CD4-positive, alpha-beta T cell (primary cell): ENCODE measurements around the gene DGKI. TPM values are rescaled to one million over a fixed set of nuclear protein-coding genes. Genes with fewer than 3 reads are reported as not detected.

Experiments used
- ATAC-seq: fragments of 200-7000 bp; cut with Tn5 transposase; one replicate; pipeline ENCODE4 v1.10.0; 2022; ENCODE audit warnings: mild to moderate bottlenecking; ENCODE audit not compliant: poor library complexity
- CTCF ChIA-PET: fragments of 350-600 bp; sonication (Branson Sonifier 250); formaldehyde crosslinking; loops from one replicate; lab custom pipeline; 2021; ENCODE audit warnings: antibody characterized with exemption, inconsistent platforms; lab: Charles Lee
- POLR2A ChIA-PET: fragments of 350-600 bp; sonication (Branson Sonifier 250); formaldehyde crosslinking; loops from one replicate; lab custom pipeline; 2021; ENCODE audit warnings: antibody characterized with exemption, inconsistent platforms; lab: Charles Lee
- DNase-seq, 14 experiments: peaks; one replicate each; pipeline ENCODE4 v3.0.0-alpha.2; 2013 to 2020; ENCODE audit warnings: mixed read lengths in 2 of 14
- H3K27ac ChIP-seq, 2 donors: one replicate each; pipeline versions ENCODE4 v1.5.1 to v1.7.0; 2013; ENCODE audit warnings: low read length in 2 of 2, low read depth in 1 of 2, mild to moderate bottlenecking in 1 of 2
- H3K27me3 ChIP-seq, 2 experiments: 1 replicate in 1 of 2; 2 replicates in 1 of 2; pipeline versions ENCODE4 v1.6.1 to v1.7.0; 2013; ENCODE audit warnings: low read length in 2 of 2, control low read depth in 1 of 2, mild to moderate bottlenecking in 1 of 2, moderate library complexity in 1 of 2; ENCODE audit not compliant: insufficient read depth in 2 of 2, control insufficient read depth in 1 of 2
- H3K36me3 ChIP-seq: one replicate; pipeline ENCODE4 v1.6.1; 2013; ENCODE audit warnings: low read length, control low read depth; ENCODE audit not compliant: insufficient read depth
- H3K4me1 ChIP-seq: one replicate; pipeline ENCODE4 v1.6.1; 2013; ENCODE audit warnings: low read length, control low read depth; ENCODE audit not compliant: insufficient read depth
- H3K4me3 ChIP-seq: one replicate; pipeline ENCODE4 v1.5.1; 2013; ENCODE audit warnings: mild to moderate bottlenecking, low read length, moderate library complexity
- H3K9me3 ChIP-seq, 2 experiments: 1 replicate in 1 of 2; 2 replicates in 1 of 2; pipeline versions ENCODE4 v1.6.1 to v1.7.0; 2013; ENCODE audit warnings: low read length in 2 of 2, mild to moderate bottlenecking in 2 of 2, control low read depth in 1 of 2, moderate library complexity in 1 of 2; ENCODE audit not compliant: control insufficient read depth in 1 of 2, insufficient read depth in 1 of 2
- H3K27ac Mint-ChIP-seq: one replicate; pipeline ENCODE4 v1.8.0; 2020; ENCODE audit warnings: mixed read lengths
- H3K27me3 Mint-ChIP-seq: one replicate; pipeline ENCODE4 v1.8.0; 2021; ENCODE audit warnings: mixed read lengths
- H3K36me3 Mint-ChIP-seq: one replicate; pipeline ENCODE4 v1.8.0; 2021; ENCODE audit warnings: low read depth, mixed read lengths
- H3K4me1 Mint-ChIP-seq: one replicate; pipeline ENCODE4 v1.8.0; 2021; ENCODE audit warnings: low read depth, mixed read lengths
- H3K4me3 Mint-ChIP-seq: one replicate; pipeline ENCODE4 v1.8.0; 2020; ENCODE audit warnings: mild to moderate bottlenecking, mixed read lengths
- H3K9me3 Mint-ChIP-seq: one replicate; pipeline ENCODE4 v1.8.0; 2020; ENCODE audit warnings: mixed read lengths
- intact Hi-C, 2 experiments: fragments of 100-400 bp; cut with DNase I in 1 of 2; cut with micrococcal nuclease in 1 of 2; formaldehyde crosslinking; loops; one replicate each; pipeline versions ENCODE4 v1.15.1 to v1.9.0; 2023 to 2025; cut with DNase I, micrococcal nuclease
- total RNA-seq, 174 experiments: library from RNA in 2 of 174; stranded (reverse) in 2 of 174; gene quantifications; one replicate each; pipeline ENCODE4 v1.2.3 and lab custom pipeline; 2021 to 2026
- TF ChIP-seq, protein P1 (sequence below): fragments of 200-600 bp; IDR thresholded peaks from one replicate; pipeline ENCODE4 v1.8.0; 2022; ENCODE audit warnings: antibody characterized with exemption, mild to moderate bottlenecking

Gene DGKI
- total RNA-seq, 2 experiments from 2014 or later: not detected

DNA sequence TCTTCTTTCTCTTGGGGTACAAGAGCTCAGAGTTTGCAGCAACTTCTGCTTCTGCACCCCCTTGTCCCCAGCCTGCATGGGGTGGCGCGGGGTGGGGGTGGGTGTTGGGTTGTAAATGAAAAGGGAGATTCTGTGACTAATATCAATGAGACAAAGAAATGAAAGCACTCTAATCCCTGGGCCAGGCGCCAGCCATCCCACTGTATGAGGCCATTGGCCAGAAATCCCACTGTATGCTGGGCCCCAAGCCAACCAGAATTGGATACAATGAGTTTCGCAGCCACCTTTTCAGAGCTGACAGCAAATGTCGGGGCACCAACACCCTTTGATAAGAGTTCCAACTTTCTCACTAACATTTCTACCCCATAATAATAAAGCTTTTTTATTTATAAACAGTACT lies 492.4 kb downstream of the DGKI start:
- Histone ChIP-seq H3K4me1 (no peaks in the 10 kb centered on the region), H3K4me3 (no peak overlapping the region), H3K27ac (no peak overlapping the region), H3K36me3 (no peaks in the 10 kb centered on the region), H3K27me3 (no peaks in the 10 kb centered on the region), H3K9me3 (no peaks in the 10 kb centered on the region)
- no peak for ATAC-seq
- Mint-ChIP-seq H3K4me3 (no peak overlapping the region), H3K27me3 (no peaks in the 10 kb centered on the region), H3K9me3 (no peaks in the 10 kb centered on the region), H3K4me1 (no peaks in the 10 kb centered on the region), H3K27ac (no peak overlapping the region), H3K36me3 (no peaks in the 10 kb centered on the region)
- intact Hi-C loops: no loop called here
- no peak for DNase-seq
- POLR2A ChIA-PET: no interaction called here
- TF ChIP-seq, protein P1, sequence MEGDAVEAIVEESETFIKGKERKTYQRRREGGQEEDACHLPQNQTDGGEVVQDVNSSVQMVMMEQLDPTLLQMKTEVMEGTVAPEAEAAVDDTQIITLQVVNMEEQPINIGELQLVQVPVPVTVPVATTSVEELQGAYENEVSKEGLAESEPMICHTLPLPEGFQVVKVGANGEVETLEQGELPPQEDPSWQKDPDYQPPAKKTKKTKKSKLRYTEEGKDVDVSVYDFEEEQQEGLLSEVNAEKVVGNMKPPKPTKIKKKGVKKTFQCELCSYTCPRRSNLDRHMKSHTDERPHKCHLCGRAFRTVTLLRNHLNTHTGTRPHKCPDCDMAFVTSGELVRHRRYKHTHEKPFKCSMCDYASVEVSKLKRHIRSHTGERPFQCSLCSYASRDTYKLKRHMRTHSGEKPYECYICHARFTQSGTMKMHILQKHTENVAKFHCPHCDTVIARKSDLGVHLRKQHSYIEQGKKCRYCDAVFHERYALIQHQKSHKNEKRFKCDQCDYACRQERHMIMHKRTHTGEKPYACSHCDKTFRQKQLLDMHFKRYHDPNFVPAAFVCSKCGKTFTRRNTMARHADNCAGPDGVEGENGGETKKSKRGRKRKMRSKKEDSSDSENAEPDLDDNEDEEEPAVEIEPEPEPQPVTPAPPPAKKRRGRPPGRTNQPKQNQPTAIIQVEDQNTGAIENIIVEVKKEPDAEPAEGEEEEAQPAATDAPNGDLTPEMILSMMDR: no peak
- CTCF ChIA-PET: no interaction called here

DNA sequence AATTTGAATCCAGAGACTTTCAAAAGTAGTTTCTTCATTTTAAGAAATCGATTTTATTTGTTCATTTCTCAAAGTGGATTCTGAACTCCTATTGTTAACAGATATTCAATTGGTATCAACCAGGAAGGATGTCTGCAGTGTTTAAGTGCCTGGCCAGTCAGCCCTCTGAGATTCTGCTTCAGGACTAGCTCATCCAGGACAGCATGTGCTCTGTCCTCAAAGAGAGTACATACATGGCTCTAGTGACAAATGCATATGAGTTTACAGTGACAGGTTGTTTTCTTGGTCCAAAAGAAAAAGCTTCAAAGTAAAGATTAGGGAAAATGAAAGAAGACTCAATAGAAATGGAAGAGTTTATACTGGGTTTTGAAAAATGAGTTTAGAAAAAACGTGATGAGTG lies 494.8 kb downstream of the DGKI start:
- Histone ChIP-seq H3K4me3 (no peak overlapping the region), H3K9me3 (no peaks in the 10 kb centered on the region), H3K4me1 (no peaks in the 10 kb centered on the region), H3K36me3 (no peaks in the 10 kb centered on the region), H3K27me3 (no peaks in the 10 kb centered on the region), H3K27ac (no peak overlapping the region)
- ATAC-seq: no peak
- H3K4me3 Mint-ChIP-seq: no peak overlapping the region
- intact Hi-C loops: no loop called here
- CTCF ChIA-PET: no interaction called here
- POLR2A ChIA-PET: no interaction called here
- no peaks in the 10 kb centered on the region for H3K27me3 Mint-ChIP-seq
- peaks cover 2% of the 10 kb centered on the region for H3K9me3 Mint-ChIP-seq
- no peaks in the 10 kb centered on the region for H3K4me1 Mint-ChIP-seq
- DNase-seq: no peak
- TF ChIP-seq, protein P1: no peak
- no peak overlapping the region for H3K27ac Mint-ChIP-seq
- H3K36me3 Mint-ChIP-seq: no peaks in the 10 kb centered on the region

DNA sequence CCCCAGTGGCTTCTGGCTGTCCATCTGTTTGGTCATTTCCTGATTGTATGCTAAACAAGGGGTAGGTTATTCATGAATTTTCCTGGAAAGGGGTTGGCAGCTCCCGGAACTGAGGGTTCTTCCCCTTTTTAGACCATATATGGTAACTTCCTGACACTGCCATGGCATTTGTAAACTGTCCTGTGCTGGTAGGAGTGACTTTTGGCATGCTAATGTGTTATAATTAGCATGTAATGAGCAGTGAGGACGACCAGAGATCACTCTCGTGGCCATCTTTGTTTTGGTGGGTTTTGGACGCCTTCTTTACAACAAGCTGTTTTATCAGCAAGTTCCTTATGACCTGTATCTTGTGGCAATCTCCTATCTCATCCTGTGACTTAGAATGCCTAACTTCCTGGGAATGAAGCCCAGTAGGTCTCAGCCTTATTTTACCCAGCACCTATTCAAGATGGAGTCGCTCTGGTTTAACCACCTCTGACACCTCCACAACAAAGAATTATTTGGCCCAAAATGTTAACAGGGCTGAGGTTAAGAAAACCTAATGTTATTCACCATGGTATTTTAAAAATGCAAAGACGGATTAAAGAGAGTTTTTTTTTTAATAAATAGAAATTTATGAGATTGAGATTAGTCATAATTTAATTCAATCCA lies 500.9 kb downstream of the DGKI start:
- Histone ChIP-seq H3K27me3 (no peaks in the 10 kb centered on the region), H3K36me3 (no peaks in the 10 kb centered on the region), H3K4me3 (no peak overlapping the region), H3K9me3 (peaks cover 0 to 5% of the 10 kb centered on the region in 2 experiments), H3K4me1 (no peaks in the 10 kb centered on the region), H3K27ac (no peak overlapping the region)
- Mint-ChIP-seq H3K9me3 (peaks cover 2% of the 10 kb centered on the region), H3K4me3 (no peak overlapping the region), H3K27ac (no peak overlapping the region), H3K27me3 (peaks cover 14% of the 10 kb centered on the region), H3K36me3 (no peaks in the 10 kb centered on the region), H3K4me1 (no peaks in the 10 kb centered on the region)
- ATAC-seq (no peak), DNase-seq (no peak)
- POLR2A ChIA-PET: no interaction called here
- CTCF ChIA-PET: no interaction called here
- intact Hi-C loops: no loop called here
- TF ChIP-seq, protein P1: no peak
